ENCODE data around the gene FGD4. TPM values are rescaled to one million over a fixed set of nuclear protein-coding genes. Genes with fewer than 3 reads are reported as not detected.
A peak's percentile ranks its signal among the peaks of the same experiment; 100 is the strongest.

Gene FGD4
- total and polyA plus RNA-seq, 3 donors from 2014 or later = 51.0 to 90.2 (median 74.9) TPM

- no peak for TF ChIP-seq CTCF (IDR thresholded peaks at IDR 0.05)
- no peak for TF ChIP-seq POLR2A (IDR thresholded peaks at IDR 0.05)
- H3K27me3 ChIP-seq = no peaks in the 10 kb centered on the region
- DNase-seq = no peak
- no peaks in the 10 kb centered on the region for H3K36me3 ChIP-seq (ENCODE audit: low read depth, missing control alignments)
- no peaks in the 10 kb centered on the region for H3K9me3 ChIP-seq
- peak overlapping the region in 1 of 2 donors; percentile 31 for H3K27ac ChIP-seq
- intact Hi-C loops (cut with DNase I; ENCODE audit: low total_unique reads) = no loop called here
- peaks cover 19% of the 10 kb centered on the region for H3K4me1 ChIP-seq
- no peak overlapping the region for H3K4me3 ChIP-seq
Observed at GRCh38 chr12:32483499-32483898, 84.1 kb downstream of the FGD4 start.

GRCh38 chr12:32483993-32484392, 84.6 kb downstream of the FGD4 start:
- H3K36me3 ChIP-seq (ENCODE audit: low read depth, missing control alignments) = no peaks in the 10 kb centered on the region
- 35 to 48% methylated on average over 1 of the region's 1 CpG for WGBS, 2 donors
- TF ChIP-seq POLR2A (IDR thresholded peaks at IDR 0.05) (no peak), CTCF (IDR thresholded peaks at IDR 0.05) (no peak)
- peaks cover 23% of the 10 kb centered on the region for H3K4me1 ChIP-seq
- intact Hi-C loops (cut with DNase I; ENCODE audit: low total_unique reads) = no loop called here
- no peaks in the 10 kb centered on the region for H3K9me3 ChIP-seq
- no peak overlapping the region for H3K4me3 ChIP-seq
- no peaks in the 10 kb centered on the region for H3K27me3 ChIP-seq
- DNase-seq = no peak
- H3K27ac ChIP-seq = peak overlapping the region in 1 of 2 donors; percentile 31

- H3K4me1 ChIP-seq = peaks cover 27% of the 10 kb centered on the region
- intact Hi-C loops (cut with DNase I; ENCODE audit: low total_unique reads) = no loop called here
- H3K27ac ChIP-seq = peak overlapping the region in 1 of 2 donors; percentile 7
- no peaks in the 10 kb centered on the region for H3K9me3 ChIP-seq
- H3K36me3 ChIP-seq (ENCODE audit: low read depth, missing control alignments) = no peaks in the 10 kb centered on the region
- H3K4me3 ChIP-seq = peak overlapping the region in 1 of 2 donors; percentile 15
- no peak for DNase-seq
- TF ChIP-seq CTCF (IDR thresholded peaks at IDR 0.05) = no peak
- TF ChIP-seq POLR2A (IDR thresholded peaks at IDR 0.05) = no peak
- WGBS, 2 donors = 26% methylated on average over 2 of the region's 2 CpGs
- H3K27me3 ChIP-seq = no peaks in the 10 kb centered on the region
Observed at GRCh38 chr12:32486158-32486557, 86.8 kb downstream of the FGD4 start.

- Histone ChIP-seq H3K4me1 (peaks cover 15% of the 10 kb centered on the region), H3K27ac (peak overlapping the region; percentile 7 to 60), H3K4me3 (no peak overlapping the region), H3K9me3 (no peaks in the 10 kb centered on the region), H3K36me3 (ENCODE audit: low read depth, missing control alignments) (no peaks in the 10 kb centered on the region), H3K27me3 (no peaks in the 10 kb centered on the region)
- intact Hi-C loops (cut with DNase I; ENCODE audit: low total_unique reads) = no loop called here
- TF ChIP-seq POLR2A (IDR thresholded peaks at IDR 0.05) = no peak
- no peak for TF ChIP-seq CTCF (IDR thresholded peaks at IDR 0.05)
- 35 to 36% methylated on average over 2 of the region's 2 CpGs for WGBS, 2 donors
- DNase-seq = no peak
Observed at GRCh38 chr12:32488132-32488531, 88.8 kb downstream of the FGD4 start.

- no peaks in the 10 kb centered on the region for H3K9me3 ChIP-seq
- intact Hi-C loops (cut with DNase I; ENCODE audit: low total_unique reads) = no loop called here
- DNase-seq = no peak
- H3K4me1 ChIP-seq = peaks cover 8% of the 10 kb centered on the region
- 54 to 70% methylated on average over 2 of the region's 2 CpGs for WGBS, 2 donors
- H3K4me3 ChIP-seq = no peak overlapping the region
- H3K36me3 ChIP-seq (ENCODE audit: low read depth, missing control alignments) = no peaks in the 10 kb centered on the region
- no peaks in the 10 kb centered on the region for H3K27me3 ChIP-seq
- no peak for TF ChIP-seq CTCF (IDR thresholded peaks at IDR 0.05)
- H3K27ac ChIP-seq = no peak overlapping the region
Observed at GRCh38 chr12:32489070-32489469, 89.7 kb downstream of the FGD4 start.

Measured in testis (tissue), 3 donors.